ENCODE results near the gene NABP1.
"Not testable (repeated sequence)": the region's sequence is repeated elsewhere in the genome, so short reads cannot be mapped to it uniquely, and the experiment has no call there.

Gene NABP1

GRCh38 chr2:191677646-191678436 is at the start of gene NABP1:
Gene NABP1 (plus strand): TSS chr2:191678136. CDS start chr2:191678615, 479 bp downstream.
- peak; percentile 92 for DNase-seq

GRCh38 chr2:191629001-191629453 is 48.9 kb upstream of the NABP1 start:
- no peak for DNase-seq

GRCh38 chr2:191629976-191630712 is 47.8 kb upstream of the NABP1 start:
- no peak for DNase-seq

GRCh38 chr2:191631754-191632153 is 46.2 kb upstream of the NABP1 start:
- DNase-seq: peak in 1 of 2 experiments; percentile 12

GRCh38 chr2:191632426-191632825 is 45.5 kb upstream of the NABP1 start:
- DNase-seq: no peak

- no peak for DNase-seq
Observed at GRCh38 chr2:191634791-191635190, 43.1 kb upstream of the NABP1 start.

- no peak for DNase-seq
Observed at GRCh38 chr2:191635333-191636234, 42.4 kb upstream of the NABP1 start.

GRCh38 chr2:191636235-191636543 is 41.7 kb upstream of the NABP1 start:
- no peak for DNase-seq

- no peak for DNase-seq
Observed at GRCh38 chr2:191636586-191636985, 41.4 kb upstream of the NABP1 start.

GRCh38 chr2:191637182-191638078 is 40.5 kb upstream of the NABP1 start:
- no peak for DNase-seq

- DNase-seq: peak in 1 of 2 experiments; percentile 26
Observed at GRCh38 chr2:191638079-191638801, 39.7 kb upstream of the NABP1 start.

GRCh38 chr2:191638802-191639172 is 39.1 kb upstream of the NABP1 start:
- DNase-seq: no peak

GRCh38 chr2:191641609-191642008 is 36.3 kb upstream of the NABP1 start:
- no peak for DNase-seq

- no peak for DNase-seq
Observed at GRCh38 chr2:191642541-191642940, 35.4 kb upstream of the NABP1 start.

- DNase-seq: no peak
Observed at GRCh38 chr2:191643429-191643828, 34.5 kb upstream of the NABP1 start.

- DNase-seq: not testable (repeated sequence)
Observed at GRCh38 chr2:191644613-191645012, 33.3 kb upstream of the NABP1 start.

- DNase-seq: no peak
Observed at GRCh38 chr2:191645032-191645431, 32.9 kb upstream of the NABP1 start.

GRCh38 chr2:191645434-191646162 is 32.3 kb upstream of the NABP1 start:
- DNase-seq: no peak

GRCh38 chr2:191646163-191646902 is 31.6 kb upstream of the NABP1 start:
- DNase-seq: no peak

GRCh38 chr2:191649519-191649918 is 28.4 kb upstream of the NABP1 start:
- no peak for DNase-seq

Data from NCI-H2081 (cell line).